ENCODE data around the gene RBPJL. TPM values are rescaled to one million over a fixed set of nuclear protein-coding genes. Genes with fewer than 3 reads are reported as not detected.

RBPJL gene
- total RNA-seq, 2 experiments from 2014 or later = not detected

GRCh38 chr20:45291526-45291925 is 15.1 kb upstream of the RBPJL start:
- Histone ChIP-seq H4K20me1 (ENCODE audit: insufficient read depth, low read length) (no peaks in the 10 kb centered on the region), H3K36me3 (ENCODE audit: insufficient read depth, low read length) (no peaks in the 10 kb centered on the region), H3K27ac (ENCODE audit: low read depth, low read length, poor library complexity, severe bottlenecking) (no peak overlapping the region), H3K79me2 (ENCODE audit: insufficient read depth, low read depth, low read length) (no peaks in the 10 kb centered on the region), H3K4me3 (ENCODE audit: low read depth, low read length, poor library complexity, severe bottlenecking) (no peak overlapping the region), H2AFZ (ENCODE audit: low read length) (no peak overlapping the region), H3K4me2 (ENCODE audit: low read length) (no peak overlapping the region), H3K4me1 (ENCODE audit: insufficient read depth, low read length, poor library complexity, severe bottlenecking) (no peaks in the 10 kb centered on the region), H3K9me2 (ENCODE audit: insufficient read depth, low read length) (no peaks in the 10 kb centered on the region), H3K9me3 (ENCODE audit: low read length) (no peaks in the 10 kb centered on the region)
- intact Hi-C loops (cut with micrococcal nuclease; ENCODE audit: unreplicated experiment) = no loop called here
- DNase-seq (ENCODE audit: low spot score) = no peak
- ChIA-PET POLR2A (interaction anchor here (1.1 kb wide), 1 partner anchor 474 kb away, joined by 5 read pairs; no protein-coding TSS in a partner anchor), CTCF (ENCODE audit: unreplicated experiment) (no interaction called here)
- no peak for TF ChIP-seq EZH2phosphoT487 (IDR thresholded peaks at IDR 0.05; ENCODE audit: borderline replicate concordance, low read depth, low read length)
- no TSS peak for BruUV-seq (replicated peaks)

- no peak overlapping the region for H2AFZ ChIP-seq (ENCODE audit: low read length)
- no peaks in the 10 kb centered on the region for H3K36me3 ChIP-seq (ENCODE audit: insufficient read depth, low read length)
- TF ChIP-seq EZH2phosphoT487 (IDR thresholded peaks at IDR 0.05; ENCODE audit: borderline replicate concordance, low read depth, low read length) (no peak), CTCF (conservative IDR thresholded peaks at IDR 0.05; ENCODE audit: low read length) (no peak)
- H3K9me2 ChIP-seq (ENCODE audit: insufficient read depth, low read length) = no peaks in the 10 kb centered on the region
- H3K4me2 ChIP-seq (ENCODE audit: low read length) = no peak overlapping the region
- no TSS peak for BruUV-seq (replicated peaks)
- CTCF ChIA-PET (ENCODE audit: unreplicated experiment) = interaction anchor here (0.6 kb wide), 1 partner anchor 933 kb away, joined by 5 read pairs; no protein-coding TSS in a partner anchor
- H3K79me2 ChIP-seq (ENCODE audit: insufficient read depth, low read depth, low read length) = no peaks in the 10 kb centered on the region
- intact Hi-C loops (cut with micrococcal nuclease; ENCODE audit: unreplicated experiment) = no loop called here
- no peaks in the 10 kb centered on the region for H4K20me1 ChIP-seq (ENCODE audit: insufficient read depth, low read length)
- H3K4me1 ChIP-seq (ENCODE audit: insufficient read depth, low read length, poor library complexity, severe bottlenecking) = no peaks in the 10 kb centered on the region
- H3K9me3 ChIP-seq (ENCODE audit: low read length) = no peaks in the 10 kb centered on the region
- POLR2A ChIA-PET = no interaction called here
- H3K4me3 ChIP-seq (ENCODE audit: low read depth, low read length, poor library complexity, severe bottlenecking) = no peak overlapping the region
- H3K27ac ChIP-seq (ENCODE audit: low read depth, low read length, poor library complexity, severe bottlenecking) = no peak overlapping the region
- no peak for DNase-seq (ENCODE audit: low spot score)
Observed at GRCh38 chr20:45292343-45292742, 14.3 kb upstream of the RBPJL start.

- Histone ChIP-seq H4K20me1 (ENCODE audit: insufficient read depth, low read length) (no peaks in the 10 kb centered on the region), H3K79me2 (ENCODE audit: insufficient read depth, low read depth, low read length) (no peaks in the 10 kb centered on the region), H3K4me3 (ENCODE audit: low read depth, low read length, poor library complexity, severe bottlenecking) (no peak overlapping the region), H3K27ac (ENCODE audit: low read depth, low read length, poor library complexity, severe bottlenecking) (no peak overlapping the region), H3K4me1 (ENCODE audit: insufficient read depth, low read length, poor library complexity, severe bottlenecking) (no peaks in the 10 kb centered on the region), H3K36me3 (ENCODE audit: insufficient read depth, low read length) (no peaks in the 10 kb centered on the region), H2AFZ (ENCODE audit: low read length) (no peak overlapping the region), H3K9me2 (ENCODE audit: insufficient read depth, low read length) (no peaks in the 10 kb centered on the region), H3K9me3 (ENCODE audit: low read length) (no peaks in the 10 kb centered on the region), H3K4me2 (ENCODE audit: low read length) (no peak overlapping the region)
- POLR2A ChIA-PET = interaction anchor here (0.5 kb wide), 1 partner anchor 477 kb away, joined by 4 read pairs; no protein-coding TSS in a partner anchor
- TF ChIP-seq CTCF (conservative IDR thresholded peaks at IDR 0.05; ENCODE audit: low read length) (no peak), EZH2phosphoT487 (IDR thresholded peaks at IDR 0.05; ENCODE audit: borderline replicate concordance, low read depth, low read length) (no peak)
- CTCF ChIA-PET (ENCODE audit: unreplicated experiment) = no interaction called here
- BruUV-seq (replicated peaks) = no TSS peak
- intact Hi-C loops (cut with micrococcal nuclease; ENCODE audit: unreplicated experiment) = no loop called here
- DNase-seq (ENCODE audit: low spot score) = no peak
Observed at GRCh38 chr20:45293041-45294002, 13.3 kb upstream of the RBPJL start.

Measured in OCI-LY7 (cell line).